Activated T-cell treated with anti-CD3 and anti-CD28 coated beads, Interleukin-2, amount 50 U/mL, for 24 hours (primary cell): ENCODE measurements around the gene SMAD4.
"Not testable (repeated sequence)": the region's sequence is repeated elsewhere in the genome, so short reads cannot be mapped to it uniquely, and the experiment has no call there.

Experiments used
- DNase-seq: peaks from one replicate; pipeline ENCODE4 v3.0.0-alpha.2; 2020
- H3K27ac Mint-ChIP-seq: 2 replicates; pipeline ENCODE4 v1.8.0; 2020; ENCODE audit warnings: mild to moderate bottlenecking, mixed read lengths
- H3K27me3 Mint-ChIP-seq: 2 replicates; pipeline ENCODE4 v1.8.0; 2020; ENCODE audit warnings: mixed read lengths
- H3K36me3 Mint-ChIP-seq: 2 replicates; pipeline ENCODE4 v1.8.0; 2020; ENCODE audit warnings: low read depth, mixed read lengths
- H3K4me1 Mint-ChIP-seq: 2 replicates; pipeline ENCODE4 v1.8.0; 2020; ENCODE audit warnings: low read depth, mixed read lengths
- H3K4me3 Mint-ChIP-seq: 2 replicates; pipeline ENCODE4 v1.8.0; 2020; ENCODE audit warnings: mild to moderate bottlenecking, moderate library complexity, mixed read lengths
- H3K9me3 Mint-ChIP-seq: 2 replicates; pipeline ENCODE4 v1.8.0; 2020; ENCODE audit warnings: mixed read lengths

Gene SMAD4

GRCh38 chr18:51100385-51101120, 70.5 kb downstream of the SMAD4 start:
- no peak for DNase-seq
- H3K27ac Mint-ChIP-seq: no peak overlapping the region
- no peaks in the 10 kb centered on the region for H3K27me3 Mint-ChIP-seq
- no peak overlapping the region for H3K4me3 Mint-ChIP-seq
- no peaks in the 10 kb centered on the region for H3K36me3 Mint-ChIP-seq
- H3K4me1 Mint-ChIP-seq: no peaks in the 10 kb centered on the region
- H3K9me3 Mint-ChIP-seq: peaks cover 6% of the 10 kb centered on the region

DNA sequence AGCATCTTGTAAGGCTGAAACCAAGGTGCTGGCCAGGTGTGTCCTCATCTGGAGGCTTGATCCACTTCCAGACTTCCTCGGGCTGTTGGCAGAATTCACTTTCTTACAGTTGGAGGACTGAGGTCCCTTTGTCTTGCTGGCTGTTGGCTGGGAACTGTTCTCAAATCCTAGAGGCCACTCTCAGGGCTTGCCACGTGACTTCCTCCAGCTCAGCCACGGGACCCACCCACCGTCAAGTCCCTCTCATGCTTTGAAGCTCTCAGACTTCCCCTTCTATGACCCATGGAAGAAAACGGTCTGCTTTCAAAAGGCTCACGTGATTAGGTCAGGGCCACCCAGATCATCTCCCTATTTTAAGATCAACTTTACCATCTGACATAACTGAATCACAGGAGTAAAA, 77.1 kb downstream of the SMAD4 start:
- H3K36me3 Mint-ChIP-seq: no peaks in the 10 kb centered on the region
- peaks cover 16% of the 10 kb centered on the region for H3K4me1 Mint-ChIP-seq
- no peak for DNase-seq
- no peak overlapping the region for H3K4me3 Mint-ChIP-seq
- H3K27ac Mint-ChIP-seq: peak overlapping the region; percentile 69
- peaks cover 6% of the 10 kb centered on the region for H3K9me3 Mint-ChIP-seq
- no peaks in the 10 kb centered on the region for H3K27me3 Mint-ChIP-seq

GRCh38 chr18:51107598-51108305, 77.7 kb downstream of the SMAD4 start:
- DNase-seq: no peak
- Mint-ChIP-seq H3K4me3 (peak overlapping the region; percentile 10), H3K36me3 (no peaks in the 10 kb centered on the region), H3K27me3 (no peaks in the 10 kb centered on the region), H3K4me1 (peaks cover 16% of the 10 kb centered on the region), H3K9me3 (peaks cover 4% of the 10 kb centered on the region), H3K27ac (peak overlapping the region; percentile 69)

GRCh38 chr18:51108330-51108729, 78.3 kb downstream of the SMAD4 start:
- no peak for DNase-seq
- Mint-ChIP-seq H3K9me3 (no peaks in the 10 kb centered on the region), H3K4me1 (peaks cover 16% of the 10 kb centered on the region), H3K4me3 (no peak overlapping the region), H3K27ac (peak overlapping the region; percentile 69), H3K27me3 (no peaks in the 10 kb centered on the region), H3K36me3 (no peaks in the 10 kb centered on the region)

DNA sequence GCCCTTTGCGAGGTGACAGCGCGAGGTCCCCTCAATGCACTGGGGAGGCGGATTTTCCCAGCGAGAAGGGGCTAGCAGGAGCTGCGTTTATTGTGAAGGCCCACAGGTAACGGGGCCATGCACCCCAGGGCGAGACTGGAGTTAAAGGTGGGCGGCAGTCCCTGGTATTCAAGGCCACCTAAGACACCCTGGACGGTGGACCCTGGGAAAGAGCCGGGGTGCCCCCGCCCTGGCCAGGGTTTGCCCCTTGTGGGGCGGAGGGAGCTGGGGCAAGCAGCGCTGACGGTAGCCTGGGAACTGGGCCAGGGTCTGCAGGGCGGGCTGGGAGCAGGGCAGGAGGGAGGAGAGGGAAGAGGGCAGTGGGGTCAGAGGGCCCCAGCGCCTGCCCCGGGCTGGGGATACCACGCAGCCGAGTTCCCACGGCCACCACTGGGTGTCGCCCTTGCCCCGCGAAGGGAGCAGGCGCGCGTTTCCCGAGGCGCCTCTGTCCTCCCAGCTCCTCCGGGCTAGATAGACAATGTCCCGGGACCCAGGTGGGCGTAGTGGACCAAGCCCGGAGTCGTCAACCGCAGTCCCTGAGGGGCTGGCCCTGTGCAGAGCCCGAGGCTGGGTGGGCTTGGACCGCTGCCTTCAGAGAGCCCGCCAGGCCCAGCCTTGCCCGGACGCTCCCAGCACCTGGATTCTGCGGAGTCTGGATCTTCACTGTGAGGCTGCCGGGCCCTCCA, 80.2 kb downstream of the SMAD4 start:
- Mint-ChIP-seq H3K36me3 (no peaks in the 10 kb centered on the region), H3K4me3 (no peak overlapping the region), H3K9me3 (no peaks in the 10 kb centered on the region), H3K4me1 (peaks cover 16% of the 10 kb centered on the region), H3K27me3 (no peaks in the 10 kb centered on the region), H3K27ac (no peak overlapping the region)
- DNase-seq: peak; percentile 88

GRCh38 chr18:51111633-51112355, 81.8 kb downstream of the SMAD4 start:
- H3K4me1 Mint-ChIP-seq: peaks cover 16% of the 10 kb centered on the region
- not testable (repeated sequence) for H3K27me3 Mint-ChIP-seq, H3K4me3 Mint-ChIP-seq, H3K36me3 Mint-ChIP-seq, H3K9me3 Mint-ChIP-seq, DNase-seq, H3K27ac Mint-ChIP-seq

DNA sequence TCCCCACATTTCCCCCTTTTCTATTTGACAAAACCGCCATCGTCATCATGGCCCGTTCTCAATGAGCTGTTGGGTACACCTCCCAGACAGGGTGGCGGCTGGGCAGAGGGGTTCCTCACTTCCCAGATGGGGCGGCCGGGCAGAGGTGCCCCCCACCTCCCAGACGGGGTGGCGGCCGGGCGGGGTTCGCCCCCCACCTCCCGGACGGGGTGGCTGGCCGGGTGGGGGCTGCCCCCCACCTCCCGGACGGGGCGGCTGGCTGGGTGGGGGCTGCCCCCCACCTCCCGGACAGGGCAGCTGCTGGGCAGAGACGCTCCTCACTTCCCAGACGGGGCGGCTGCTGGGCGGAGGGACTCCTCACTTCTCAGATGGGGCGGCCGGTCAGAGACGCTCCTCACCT, 87.0 kb downstream of the SMAD4 start:
- not testable (repeated sequence) for H3K9me3 Mint-ChIP-seq, H3K4me1 Mint-ChIP-seq, DNase-seq, H3K27me3 Mint-ChIP-seq, H3K27ac Mint-ChIP-seq, H3K36me3 Mint-ChIP-seq, H3K4me3 Mint-ChIP-seq

DNA sequence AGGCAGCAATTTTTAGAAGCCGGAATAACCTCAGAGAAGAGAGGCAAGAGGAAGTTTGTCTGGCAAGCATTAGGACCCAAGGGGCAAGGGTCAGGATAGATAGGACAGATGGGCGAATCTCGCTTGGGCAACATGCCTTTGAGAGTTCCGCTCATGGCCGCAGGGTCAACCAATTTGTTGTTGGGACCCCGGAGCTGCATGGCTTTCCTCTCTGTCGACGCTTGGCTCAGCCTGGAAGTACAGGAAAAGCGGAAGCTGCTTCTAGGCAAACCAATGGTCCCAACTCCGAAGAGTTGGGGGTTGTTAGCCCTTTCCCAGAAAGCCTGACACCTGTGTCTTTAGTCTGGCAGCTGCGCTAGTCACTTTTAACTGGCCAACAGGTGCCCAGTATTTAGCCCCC, 89.5 kb downstream of the SMAD4 start:
- not testable (repeated sequence) for H3K9me3 Mint-ChIP-seq, H3K4me1 Mint-ChIP-seq, H3K4me3 Mint-ChIP-seq, DNase-seq, H3K27me3 Mint-ChIP-seq, H3K27ac Mint-ChIP-seq, H3K36me3 Mint-ChIP-seq

- not testable (repeated sequence) for H3K36me3 Mint-ChIP-seq, H3K4me3 Mint-ChIP-seq, H3K27ac Mint-ChIP-seq, H3K27me3 Mint-ChIP-seq, DNase-seq, H3K4me1 Mint-ChIP-seq, H3K9me3 Mint-ChIP-seq
Measured at GRCh38 chr18:51119976-51120375, 90.0 kb downstream of the SMAD4 start.

GRCh38 chr18:51120809-51121596, 91.0 kb downstream of the SMAD4 start:
- DNase-seq: no peak
- Mint-ChIP-seq H3K36me3 (no peaks in the 10 kb centered on the region), H3K27ac (no peak overlapping the region), H3K4me3 (no peak overlapping the region), H3K27me3 (no peaks in the 10 kb centered on the region), H3K4me1 (no peaks in the 10 kb centered on the region), H3K9me3 (peaks cover 2% of the 10 kb centered on the region)

- DNase-seq: no peak
- no peaks in the 10 kb centered on the region for H3K36me3 Mint-ChIP-seq
- no peaks in the 10 kb centered on the region for H3K27me3 Mint-ChIP-seq
- H3K9me3 Mint-ChIP-seq: peaks cover 2% of the 10 kb centered on the region
- H3K4me3 Mint-ChIP-seq: no peak overlapping the region
- H3K27ac Mint-ChIP-seq: no peak overlapping the region
- H3K4me1 Mint-ChIP-seq: no peaks in the 10 kb centered on the region
Measured at GRCh38 chr18:51121597-51121857, 91.5 kb downstream of the SMAD4 start.

- H3K4me3 Mint-ChIP-seq: no peak overlapping the region
- H3K4me1 Mint-ChIP-seq: no peaks in the 10 kb centered on the region
- no peak overlapping the region for H3K27ac Mint-ChIP-seq
- DNase-seq: no peak
- H3K36me3 Mint-ChIP-seq: no peaks in the 10 kb centered on the region
- H3K27me3 Mint-ChIP-seq: no peaks in the 10 kb centered on the region
- H3K9me3 Mint-ChIP-seq: peaks cover under 1% of the 10 kb centered on the region
Measured at GRCh38 chr18:51122266-51123045, 92.4 kb downstream of the SMAD4 start.

- H3K4me1 Mint-ChIP-seq: no peaks in the 10 kb centered on the region
- H3K27ac Mint-ChIP-seq: no peak overlapping the region
Measured at GRCh38 chr18:51123046-51123395, 93.0 kb downstream of the SMAD4 start.

GRCh38 chr18:51123481-51123880, 93.5 kb downstream of the SMAD4 start:
- no peaks in the 10 kb centered on the region for H3K9me3 Mint-ChIP-seq
- H3K4me1 Mint-ChIP-seq: no peaks in the 10 kb centered on the region
- no peak overlapping the region for H3K27ac Mint-ChIP-seq
- no peaks in the 10 kb centered on the region for H3K27me3 Mint-ChIP-seq
- DNase-seq: no peak
- no peaks in the 10 kb centered on the region for H3K36me3 Mint-ChIP-seq
- no peak overlapping the region for H3K4me3 Mint-ChIP-seq

More at GRCh38 chr18:51123046-51123395, 93.0 kb downstream of the SMAD4 start:
- Mint-ChIP-seq H3K4me3 (no peak overlapping the region), H3K9me3 (no peaks in the 10 kb centered on the region), H3K36me3 (no peaks in the 10 kb centered on the region), H3K27me3 (no peaks in the 10 kb centered on the region)
- no peak for DNase-seq
